Pancreas (tissue), 10 donors: Measurements from ENCODE around the gene PCDHGB1. TPM values are rescaled to one million over a fixed set of nuclear protein-coding genes. Genes with fewer than 3 reads are reported as not detected.

ENCODE experiments used
- ATAC-seq, 4 donors: fragments of 200-7000 bp; cut with Tn5 transposase; one replicate each; pipeline versions ENCODE4 v1.8.0 to v1.9.1; 2020; ENCODE audit warnings: mild to moderate bottlenecking in 4 of 4, moderate library complexity in 4 of 4
- DNase-seq, 6 donors: peaks; one replicate each; pipeline ENCODE4 v3.0.0-alpha.2; 2020
- FAIRE-seq: peaks from 2 replicates; lab custom pipeline; 2012; peaks lifted over from hg19 to GRCh38; lab: Jason Lieb, UNC
- H3K27ac ChIP-seq, 4 donors: fragments of 200-600 bp; sonication (generic); 1 replicate in 3 of 4; 2 replicates in 1 of 4; pipeline versions ENCODE4 v1.5.0 to v1.8.0; 2020
- H3K27me3 ChIP-seq, 4 donors: fragments of 200-600 bp; one replicate each; pipeline ENCODE4 v1.8.0; 2021
- H3K36me3 ChIP-seq, 3 donors: fragments of 200-600 bp; sonication (generic) in 1 of 3; one replicate each; pipeline versions ENCODE4 v1.5.0 to v1.8.0; 2020 to 2021
- H3K4me1 ChIP-seq, 3 donors: fragments of 200-600 bp; one replicate each; pipeline ENCODE4 v1.8.0; 2021
- H3K4me3 ChIP-seq, 4 donors: fragments of 200-600 bp; sonication (generic) in 2 of 4; one replicate each; pipeline versions ENCODE4 v1.5.0 to v1.8.0; 2020 to 2021
- H3K9me3 ChIP-seq, 4 donors: fragments of 200-600 bp; one replicate each; pipeline ENCODE4 v1.8.0; 2021
- WGBS, 2 donors: extraction: QIAGEN DNeasy Blood & Tissue Kit; methylation state at CpG; one replicate each; pipeline ENCODE4 v1.1.7; 2013; 5-methylcytosine and 5-hydroxymethylcytosine counted together
- intact Hi-C, 3 donors: fragments of 100-400 bp; cut with DNase I; formaldehyde crosslinking; loops; one replicate each; pipeline versions ENCODE4 v1.11.1 to v1.14.2; 2022
- polyA plus RNA-seq, 2 donors: library from polyadenylated mRNA; stranded (reverse); fragments of 200-250 nt; gene quantifications; one replicate each; pipeline ENCODE4 v1.2.3, GENCODE V29; 2013
- total RNA-seq, 6 donors: library from RNA; stranded (reverse); fragmentation: NEBNext Ultra II Directional in 4 of 6; extraction: Animal tissue kit (Norgen Biotek cat#: 25700) in 4 of 6; gene quantifications; one replicate each; pipeline versions ENCODE4 v1.2.1 to v1.2.4, GENCODE V29; 2021 to 2023
- TF ChIP-seq, protein P1 (sequence below), 4 donors: fragments of 200-600 bp; sonication (generic) in 3 of 4; IDR thresholded peaks; one replicate each; pipeline versions ENCODE4 v1.5.0 to v1.8.0; 2021; ENCODE audit warnings: antibody characterized with exemption in 4 of 4
- donor health status: healthy with polysubstance abuse.
- donor health status: DM: no; HTN: no; CAD: no; lungs with moderate emphysema.
- donor health status: DM: no; HTN: no; CAD: no.
- donor health status: control.
- donor health status: control.
- donor health status: Bipolar disorder and iron deficiency.
- donor health status: DM: yes; HTN: yes; CAD: no.
- donor health status: DM: no; HTN: no; CAD: no.
- donor health status: DM: no; HTN: no; CAD: no.
- donor health status: DM: yes; HTN: yes; CAD: no.

PCDHGB1 gene
- total and polyA plus RNA-seq, 8 donors = 0.31 to 3.2 (median 1.7) TPM

DNA sequence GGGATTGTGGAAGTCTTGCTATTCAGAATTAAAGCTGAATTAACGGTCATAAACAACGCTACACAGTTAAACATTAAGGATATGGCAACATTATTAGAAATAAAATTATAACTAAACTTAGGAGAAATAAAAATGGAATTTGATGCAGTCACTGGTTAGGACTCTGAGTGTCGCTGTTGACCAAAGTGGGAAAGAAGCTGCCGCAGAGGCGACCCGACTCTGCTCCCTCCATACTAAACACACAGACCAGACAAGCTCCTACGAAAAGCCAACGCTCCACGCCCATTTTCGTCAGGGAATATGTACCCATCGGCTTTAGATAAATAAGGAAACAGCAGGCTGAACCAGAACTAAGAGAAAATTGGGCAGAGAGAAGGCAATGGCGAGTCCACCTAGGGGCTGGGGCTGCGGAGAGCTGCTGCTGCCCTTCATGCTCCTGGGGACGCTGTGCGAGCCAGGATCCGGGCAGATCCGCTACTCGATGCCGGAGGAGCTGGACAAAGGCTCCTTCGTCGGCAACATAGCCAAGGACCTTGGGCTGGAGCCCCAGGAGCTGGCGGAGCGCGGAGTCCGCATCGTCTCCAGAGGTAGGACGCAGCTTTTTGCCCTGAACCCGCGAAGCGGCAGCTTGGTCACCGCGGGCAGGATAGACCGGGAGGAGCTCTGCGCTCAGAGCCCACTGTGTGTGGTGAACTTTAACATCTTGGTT is 14.2 kb downstream of the PCDHGB1 start, which contains the start of gene PCDHGA5:
Gene PCDHGA5, plus strand, starts transcription at position 211 of the 709 bp plus-strand sequence. Its CDS starts 169 bp downstream, at position 380.
- Histone ChIP-seq H3K27me3 (peaks cover 0 to 5% (median 0%) of the 10 kb centered on the region in 4 donors), H3K36me3 (no peaks in the 10 kb centered on the region), H3K4me1 (no peaks in the 10 kb centered on the region), H3K9me3 (peaks cover 0 to 6% (median 2%) of the 10 kb centered on the region in 4 donors), H3K27ac (no peak within 1 kb of the TSS), H3K4me3 (no peak within 1 kb of the TSS)
- DNase-seq (no peak), FAIRE-seq (no peak), ATAC-seq (no peak)
- intact Hi-C loops = loop anchor here in 1 of 3 donors (10.0 kb wide), 1 partner anchor 61 kb away; the partner anchor contains the start of gene PCDHGA11
- WGBS, 2 donors = 12 to 14% methylated on average over 34 of the region's 34 CpGs
- TF ChIP-seq, protein P1, sequence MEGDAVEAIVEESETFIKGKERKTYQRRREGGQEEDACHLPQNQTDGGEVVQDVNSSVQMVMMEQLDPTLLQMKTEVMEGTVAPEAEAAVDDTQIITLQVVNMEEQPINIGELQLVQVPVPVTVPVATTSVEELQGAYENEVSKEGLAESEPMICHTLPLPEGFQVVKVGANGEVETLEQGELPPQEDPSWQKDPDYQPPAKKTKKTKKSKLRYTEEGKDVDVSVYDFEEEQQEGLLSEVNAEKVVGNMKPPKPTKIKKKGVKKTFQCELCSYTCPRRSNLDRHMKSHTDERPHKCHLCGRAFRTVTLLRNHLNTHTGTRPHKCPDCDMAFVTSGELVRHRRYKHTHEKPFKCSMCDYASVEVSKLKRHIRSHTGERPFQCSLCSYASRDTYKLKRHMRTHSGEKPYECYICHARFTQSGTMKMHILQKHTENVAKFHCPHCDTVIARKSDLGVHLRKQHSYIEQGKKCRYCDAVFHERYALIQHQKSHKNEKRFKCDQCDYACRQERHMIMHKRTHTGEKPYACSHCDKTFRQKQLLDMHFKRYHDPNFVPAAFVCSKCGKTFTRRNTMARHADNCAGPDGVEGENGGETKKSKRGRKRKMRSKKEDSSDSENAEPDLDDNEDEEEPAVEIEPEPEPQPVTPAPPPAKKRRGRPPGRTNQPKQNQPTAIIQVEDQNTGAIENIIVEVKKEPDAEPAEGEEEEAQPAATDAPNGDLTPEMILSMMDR (IDR thresholded peaks at IDR 0.05) = no peak

DNA sequence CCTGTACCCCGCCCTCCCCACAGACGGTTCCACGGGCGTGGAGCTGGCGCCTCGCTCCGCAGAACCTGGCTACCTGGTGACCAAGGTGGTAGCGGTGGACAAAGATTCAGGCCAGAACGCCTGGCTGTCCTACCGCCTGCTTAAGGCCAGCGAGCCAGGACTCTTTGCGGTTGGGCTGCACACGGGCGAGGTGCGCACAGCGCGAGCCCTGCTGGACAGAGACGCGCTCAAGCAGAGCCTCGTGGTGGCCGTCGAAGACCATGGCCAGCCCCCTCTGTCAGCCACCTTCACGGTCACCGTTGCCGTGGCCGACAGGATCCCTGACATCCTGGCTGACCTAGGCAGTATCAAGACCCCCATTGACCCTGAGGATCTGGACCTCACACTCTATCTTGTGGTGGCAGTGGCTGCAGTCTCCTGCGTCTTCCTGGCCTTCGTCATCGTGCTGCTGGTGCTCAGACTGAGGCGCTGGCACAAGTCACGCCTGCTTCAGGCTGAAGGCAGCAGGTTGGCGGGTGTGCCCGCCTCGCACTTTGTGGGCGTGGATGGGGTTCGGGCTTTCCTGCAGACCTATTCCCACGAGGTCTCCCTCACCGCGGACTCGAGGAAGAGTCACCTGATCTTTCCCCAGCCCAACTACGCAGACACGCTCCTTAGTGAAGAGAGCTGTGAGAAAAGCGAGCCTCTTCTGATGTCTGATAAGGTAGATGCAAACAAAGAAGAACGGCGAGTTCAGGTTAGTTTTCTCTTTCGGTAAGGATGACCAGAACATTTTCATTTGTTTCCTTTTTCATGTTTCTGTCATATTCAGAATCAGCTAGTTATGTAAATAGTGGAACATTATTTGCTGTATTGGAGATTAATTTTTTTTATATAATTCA is 16.4 kb downstream of the PCDHGB1 start:
- FAIRE-seq = no peak
- peaks cover 0 to 1% (median 0%) of the 10 kb centered on the region in 4 donors for H3K27me3 ChIP-seq
- no peak overlapping the region for H3K4me3 ChIP-seq

DNA sequence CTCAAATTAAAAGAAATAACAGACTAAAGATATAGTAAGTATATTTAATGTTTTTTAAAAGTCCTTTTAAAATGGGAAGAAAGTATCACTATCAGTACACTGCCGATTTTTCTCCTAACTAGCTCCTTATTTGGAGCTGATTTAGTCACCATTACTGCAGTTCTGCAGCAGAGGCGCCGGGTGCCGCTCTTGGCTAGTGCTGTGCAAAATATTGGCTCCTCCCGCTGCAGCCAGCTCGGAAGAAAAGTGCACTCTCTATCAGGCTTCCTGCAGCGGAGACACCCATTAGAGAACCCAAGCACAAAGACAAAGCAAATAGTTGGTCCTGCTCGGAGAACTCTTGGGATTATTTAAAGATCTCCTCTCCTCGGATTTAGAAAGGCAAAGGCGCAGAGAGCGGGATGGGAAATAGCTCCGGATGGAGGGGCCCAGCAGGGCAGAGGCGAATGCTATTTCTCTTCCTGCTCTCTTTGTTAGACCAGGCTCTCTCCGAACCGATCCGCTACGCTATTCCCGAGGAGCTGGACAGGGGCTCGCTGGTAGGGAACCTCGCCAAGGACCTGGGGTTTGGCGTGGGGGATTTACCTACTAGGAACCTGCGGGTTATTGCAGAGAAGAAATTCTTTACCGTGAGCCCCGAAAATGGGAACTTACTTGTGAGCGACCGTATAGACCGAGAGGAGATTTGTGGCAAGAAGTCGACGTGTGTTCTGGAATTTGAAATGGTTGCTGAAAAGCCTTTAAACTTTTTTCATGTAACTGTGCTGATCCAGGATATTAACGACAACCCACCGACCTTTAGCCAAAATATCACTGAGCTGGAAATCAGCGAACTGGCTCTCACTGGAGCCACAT is 20.3 kb downstream of the PCDHGB1 start, which contains the start of gene PCDHGB3:
Gene PCDHGB3, plus strand, starts transcription at position 249 of the 855 bp plus-strand sequence. Its CDS starts 153 bp downstream, at position 402.
- DNase-seq (no peak), ATAC-seq (peak in 3 of 4 donors; percentile 78 to 84 (median 79)), FAIRE-seq (no peak)
- Histone ChIP-seq H3K36me3 (no peaks in the 10 kb centered on the region), H3K4me3 (peak within 1 kb of the TSS in 1 of 4 donors; percentile 27), H3K9me3 (peaks cover 0 to 27% (median 4%) of the 10 kb centered on the region in 4 donors), H3K4me1 (no peaks in the 10 kb centered on the region), H3K27me3 (no peaks in the 10 kb centered on the region), H3K27ac (no peak within 1 kb of the TSS)
- TF ChIP-seq, protein P1 (IDR thresholded peaks at IDR 0.05) = no peak
- intact Hi-C loops = loop anchor here in 1 of 3 donors (10.0 kb wide), 1 partner anchor 55 kb away; the partner anchor contains the start of gene PCDHGA11
- WGBS, 2 donors = 16 to 20% methylated on average over 32 of the region's 32 CpGs

More for the DNA sequence above, 16.4 kb downstream of the PCDHGB1 start:
- ATAC-seq = no peak
- 24 to 26% methylated on average over 44 to 46 of the region's 46 CpGs for WGBS, 2 donors
- Histone ChIP-seq H3K4me1 (no peaks in the 10 kb centered on the region), H3K9me3 (peaks cover 0 to 6% (median 2%) of the 10 kb centered on the region in 4 donors), H3K27ac (no peak overlapping the region), H3K36me3 (no peaks in the 10 kb centered on the region)
- TF ChIP-seq, protein P1 (IDR thresholded peaks at IDR 0.05) = no peak
- DNase-seq = no peak
- intact Hi-C loops = loop anchor here in 1 of 3 donors (10.0 kb wide), 1 partner anchor 59 kb away; the partner anchor contains the start of gene PCDHGA11
